ENCODE data around the gene MAP1B.

MAP1B gene

DNA sequence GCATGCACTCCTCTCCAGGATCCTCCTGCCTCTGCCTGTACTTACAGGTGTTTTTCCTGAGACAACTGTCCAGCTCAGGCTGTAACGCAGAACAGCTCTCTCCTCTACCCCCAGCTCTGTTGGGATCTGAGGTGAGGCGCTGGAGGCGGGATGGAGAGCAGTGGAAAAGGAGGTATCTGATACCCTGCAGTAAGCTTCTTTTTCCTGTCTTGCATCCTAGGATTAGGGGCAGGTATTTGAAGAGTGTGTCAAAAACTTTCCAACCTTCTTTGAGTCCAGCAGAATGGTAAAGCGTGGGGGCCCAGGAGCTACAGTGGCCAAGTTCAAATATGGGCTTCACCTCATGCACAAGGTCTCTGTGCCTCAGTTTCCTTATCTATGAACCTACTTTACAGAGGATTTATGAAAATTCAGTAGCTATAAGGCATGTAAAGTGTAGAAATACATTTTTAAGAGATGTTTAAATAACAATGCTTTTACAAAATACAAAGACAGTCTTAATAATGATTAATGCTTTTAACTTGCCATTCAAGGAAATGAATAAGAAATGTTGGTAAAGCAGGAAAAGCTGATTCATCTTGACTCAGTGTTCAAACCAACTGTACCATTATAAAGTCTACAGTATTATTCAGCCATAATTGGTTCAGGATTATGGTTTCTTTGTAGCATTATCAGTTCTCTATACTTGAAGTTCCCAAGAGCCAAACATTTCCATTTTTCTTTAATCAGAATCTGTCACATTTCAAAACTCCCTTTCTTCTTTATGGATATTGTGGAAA is 26.1 kb downstream of the MAP1B start:
- DNase-seq (ENCODE audit: low spot score), result peak; percentile 12

DNA sequence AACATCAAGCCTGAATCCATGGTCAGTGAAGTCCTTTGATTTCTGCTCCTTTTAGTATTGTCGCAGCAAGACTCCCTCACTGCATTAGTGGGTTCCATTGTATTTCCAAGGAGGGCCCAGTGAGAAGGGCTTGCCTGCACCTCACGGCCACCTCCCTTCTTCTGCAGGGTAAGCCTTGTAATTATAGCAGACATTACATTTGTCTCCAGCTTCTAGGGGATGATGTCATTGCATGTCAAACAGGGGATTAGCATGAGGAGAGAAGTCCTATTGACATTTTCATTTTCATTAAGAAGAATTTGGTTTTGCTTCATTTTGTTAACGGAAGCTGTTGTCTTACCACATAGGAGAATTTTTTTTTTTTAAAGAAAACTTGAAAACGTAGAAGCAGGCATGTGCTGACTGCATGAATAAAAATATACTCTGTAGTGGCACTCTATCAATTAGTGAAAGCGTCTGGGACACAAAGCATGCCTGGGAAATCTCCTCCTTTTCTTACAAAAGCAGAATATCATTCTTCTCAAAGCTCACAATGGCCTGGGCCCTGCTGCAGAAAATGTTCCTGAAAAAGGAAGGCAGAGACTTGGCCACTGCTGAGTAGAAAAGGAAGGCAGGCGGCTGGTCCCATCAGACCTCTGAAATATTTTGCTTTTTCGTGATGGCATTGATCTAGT is 27.1 kb downstream of the MAP1B start:
- no peak for DNase-seq (ENCODE audit: low spot score)

DNA sequence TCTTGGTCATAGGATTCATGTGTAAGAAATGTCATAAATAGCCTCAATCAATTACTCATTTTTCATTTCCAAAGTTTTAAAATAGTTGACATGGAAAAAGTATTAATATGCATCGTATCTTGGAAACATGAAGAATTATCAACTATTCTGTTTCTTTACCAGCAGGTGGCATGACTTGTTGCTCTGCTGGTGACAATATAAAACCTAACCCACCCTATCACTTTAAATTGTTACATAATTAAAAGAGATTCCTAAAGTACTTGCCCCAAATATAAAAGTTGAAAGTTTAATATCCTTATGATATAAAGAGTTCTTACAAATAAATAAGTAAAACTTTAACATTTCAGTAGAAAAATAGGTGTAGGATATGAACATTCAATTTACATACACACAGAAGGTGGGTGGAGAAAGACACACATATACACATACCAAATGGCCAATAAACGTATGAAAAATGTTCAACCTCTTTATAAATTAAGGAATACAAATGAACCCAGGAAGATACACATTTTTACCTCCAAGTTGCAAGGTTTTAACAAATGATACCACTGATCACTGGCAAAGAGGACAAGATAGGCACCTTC is 30.6 kb downstream of the MAP1B start:
- no peak for DNase-seq (ENCODE audit: low spot score)

DNA sequence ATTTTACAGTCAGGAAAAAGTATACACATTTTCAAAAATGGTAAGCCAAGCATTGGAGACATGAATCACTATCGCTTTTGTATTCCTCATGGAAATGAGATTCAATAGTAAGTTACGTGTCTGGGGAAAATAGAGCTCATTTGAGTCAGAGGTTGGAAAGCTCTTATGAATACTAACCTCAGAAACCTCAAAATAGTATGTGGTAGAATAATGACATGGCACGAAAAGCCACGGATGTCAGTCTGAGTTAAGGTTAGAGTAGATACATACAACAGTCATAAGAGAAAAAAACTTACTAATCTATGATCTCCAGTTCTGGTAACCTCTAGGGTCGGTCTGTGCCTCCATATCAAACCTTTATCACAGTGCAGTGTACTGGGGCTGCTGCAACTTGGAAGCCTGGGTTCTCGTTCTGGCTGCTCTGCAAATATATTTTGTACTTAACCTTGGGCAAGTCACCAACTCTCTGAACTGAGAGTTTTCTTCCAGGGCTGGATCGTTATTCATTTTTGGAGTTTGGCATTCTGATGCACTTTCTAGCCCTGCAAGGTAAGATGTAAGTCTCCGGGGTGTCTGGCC is 31.8 kb downstream of the MAP1B start:
- peak; percentile 68 for DNase-seq (ENCODE audit: low spot score)

DNA sequence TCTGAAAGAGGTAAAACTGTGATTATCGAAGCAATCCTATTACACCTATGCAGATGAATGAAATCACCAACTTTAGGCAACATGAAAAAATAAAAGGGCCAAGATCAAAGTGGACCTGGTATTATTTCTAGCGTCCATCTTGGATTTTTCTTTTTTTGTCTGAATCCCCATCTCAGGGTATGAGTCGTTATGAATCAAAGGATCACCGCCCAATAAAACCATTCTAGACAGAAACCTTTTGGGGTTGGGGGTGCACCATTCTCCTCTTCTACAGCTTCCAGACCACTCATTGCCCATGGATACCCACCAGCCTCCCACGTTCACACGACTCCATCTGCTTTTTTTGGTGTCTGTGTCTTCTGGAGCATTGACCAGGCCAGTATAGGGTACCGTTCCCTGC is 33.4 kb downstream of the MAP1B start:
- DNase-seq (ENCODE audit: low spot score), result no peak

DNA sequence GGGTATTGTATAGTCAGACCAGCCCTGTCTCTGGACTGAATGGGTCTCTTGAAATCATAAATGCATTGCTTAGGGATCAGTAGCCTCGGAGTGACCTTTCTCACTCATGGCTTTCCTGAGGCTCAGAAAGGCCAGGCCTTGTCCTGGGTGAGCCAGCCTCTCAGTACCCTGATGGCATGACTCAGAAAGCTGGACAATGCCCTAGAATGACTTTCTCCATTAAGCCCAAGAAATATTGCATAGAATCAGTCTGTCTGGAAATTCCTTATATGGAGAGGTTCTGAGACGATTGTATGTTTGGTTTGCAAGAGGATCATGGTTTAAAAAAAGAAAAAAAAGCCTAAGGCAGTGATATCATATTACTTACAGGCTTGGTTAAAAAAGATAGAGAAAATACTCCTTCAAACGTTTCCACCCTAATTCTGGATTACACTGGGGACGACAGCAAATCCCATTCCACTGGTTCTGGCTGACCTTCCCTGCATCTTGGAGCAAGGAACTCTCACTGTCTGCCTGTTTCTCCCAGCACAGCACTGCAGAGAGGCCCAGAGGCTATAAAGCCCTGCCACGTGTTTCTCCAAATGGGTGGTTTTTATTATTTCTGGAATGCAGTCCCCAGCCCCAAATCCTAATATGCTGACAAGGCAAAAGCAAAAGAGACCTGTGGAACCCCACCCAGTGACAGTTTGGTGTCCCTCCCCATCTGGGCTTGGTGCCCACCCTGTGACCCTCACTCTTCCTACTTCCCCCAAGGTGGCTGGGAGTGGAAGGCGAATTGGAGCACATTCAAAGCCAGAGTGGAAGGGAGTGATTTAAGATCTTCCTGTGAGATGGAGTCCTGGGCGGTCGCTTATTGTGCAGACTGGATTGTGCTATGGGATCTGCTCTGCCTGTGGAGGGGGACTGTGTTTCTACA is 34.4 kb downstream of the MAP1B start:
- peak; percentile 79 for DNase-seq (ENCODE audit: low spot score)

DNA sequence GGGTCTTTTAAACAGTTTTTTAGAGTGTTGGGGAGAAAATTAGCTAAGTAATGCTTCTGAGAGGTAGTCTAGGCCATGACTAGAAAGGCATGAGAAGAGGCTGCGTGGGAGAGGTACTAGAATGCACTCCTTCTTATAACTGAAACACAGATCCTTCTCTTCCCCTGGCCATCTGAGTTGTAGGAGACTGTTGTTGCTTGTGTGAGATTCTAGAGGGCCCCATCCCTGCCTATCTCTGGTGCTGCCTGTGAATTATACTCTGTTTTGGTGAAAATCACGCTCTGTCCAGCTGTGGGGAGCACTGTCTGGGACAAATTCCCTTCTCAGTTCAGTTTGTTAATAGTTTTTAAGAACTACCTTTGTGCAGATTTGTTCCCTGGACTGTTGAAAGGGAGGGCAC is 37.5 kb downstream of the MAP1B start:
- DNase-seq (ENCODE audit: low spot score), result no peak

DNA sequence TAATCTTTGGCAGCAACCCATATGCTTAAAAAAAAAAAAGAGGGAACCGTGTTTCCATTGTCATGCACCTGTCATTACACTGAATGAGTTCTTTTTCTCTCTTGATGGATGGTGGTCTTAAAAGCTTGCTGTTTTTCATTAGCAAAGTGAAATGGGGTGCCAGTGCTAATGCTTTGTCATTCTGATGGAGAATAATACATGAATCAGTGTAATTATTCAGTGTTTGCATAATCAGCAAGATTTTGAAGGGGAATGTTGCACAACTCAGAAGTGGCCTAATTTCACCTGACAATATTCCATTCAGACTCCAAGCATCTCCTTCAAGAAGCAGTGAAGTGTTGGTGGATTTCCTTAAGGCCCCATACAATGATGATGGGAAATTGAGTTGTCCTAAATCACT is 38.1 kb downstream of the MAP1B start:
- DNase-seq (ENCODE audit: low spot score), result no peak

DNA sequence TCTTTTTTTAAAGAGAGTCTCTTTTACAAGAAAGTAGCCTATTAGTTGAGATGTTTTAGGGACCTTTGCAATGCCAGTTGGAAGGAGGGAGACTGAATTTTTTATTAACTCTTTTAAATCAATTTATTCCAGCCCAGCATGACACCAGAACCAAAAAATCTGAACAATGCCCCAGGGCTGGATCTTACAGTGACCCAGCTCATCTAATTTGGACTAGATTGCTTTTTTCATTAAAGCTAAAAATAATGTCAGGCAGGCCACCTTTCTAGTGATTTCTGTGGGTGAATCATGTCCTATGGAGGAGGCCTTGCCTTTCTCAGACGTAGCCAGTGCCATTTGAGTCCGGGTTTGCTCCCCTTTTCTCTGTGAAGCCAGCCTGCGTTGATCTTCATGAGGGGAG is 38.8 kb downstream of the MAP1B start:
- DNase-seq (ENCODE audit: low spot score), result no peak

DNA sequence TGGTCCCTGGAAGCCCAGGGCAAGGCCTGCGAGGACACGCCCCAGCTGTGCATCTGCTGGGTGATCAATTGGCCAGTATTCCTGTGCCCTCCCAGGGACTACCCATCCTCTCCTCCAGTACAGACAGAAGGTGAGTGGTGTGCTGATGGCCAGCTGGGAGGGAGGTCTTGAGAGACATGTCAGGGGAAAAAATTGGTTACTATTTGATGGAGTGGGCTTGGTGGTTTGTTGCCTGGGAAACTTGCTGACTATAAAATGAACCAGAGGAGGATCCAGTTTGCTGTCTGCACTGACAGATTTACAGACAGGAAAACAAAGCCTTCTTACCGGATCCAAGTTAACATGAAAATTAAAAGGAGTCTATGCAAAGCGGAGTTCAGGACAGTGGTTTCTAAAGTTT is 40.3 kb downstream of the MAP1B start:
- DNase-seq (ENCODE audit: low spot score), result no peak

DNA sequence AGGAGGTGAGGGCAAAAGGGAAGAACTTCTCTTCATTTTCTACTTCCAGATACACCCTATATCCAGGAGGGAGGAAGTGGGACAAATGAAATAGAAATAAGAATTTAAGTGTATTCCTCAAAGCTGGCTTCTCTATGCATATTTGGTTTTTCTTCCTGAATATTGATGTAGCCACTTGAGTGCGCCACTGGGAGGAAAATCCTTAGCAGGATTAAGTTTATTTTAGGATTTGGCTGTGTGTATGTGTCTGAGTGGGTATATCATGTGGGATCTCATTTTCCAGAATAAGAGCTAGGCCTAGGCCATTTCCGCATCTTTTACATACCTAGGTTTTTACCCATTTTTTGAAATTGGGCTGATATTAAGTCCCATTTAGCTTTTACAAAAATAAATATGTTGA is 42.5 kb downstream of the MAP1B start:
- no peak for DNase-seq (ENCODE audit: low spot score)

DNA sequence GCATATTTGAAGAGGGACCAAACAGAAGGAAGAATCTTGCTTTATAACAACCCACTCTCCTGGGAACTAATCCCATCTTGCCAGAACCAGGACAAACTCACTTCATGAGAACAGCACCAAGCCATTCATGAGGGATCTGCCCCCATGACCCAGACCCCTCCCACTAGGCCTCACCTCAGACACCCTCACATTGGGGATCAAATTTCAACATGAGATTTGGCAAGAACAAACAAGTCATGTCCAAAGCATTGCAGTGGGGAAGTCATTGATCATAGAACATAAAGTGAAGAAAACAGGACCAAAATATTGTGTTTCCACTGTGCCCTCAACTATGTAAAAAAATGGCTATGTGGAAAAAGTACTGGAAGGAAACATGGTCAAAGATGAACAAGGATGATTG is 43.9 kb downstream of the MAP1B start:
- no peak for DNase-seq (ENCODE audit: low spot score)

DNA sequence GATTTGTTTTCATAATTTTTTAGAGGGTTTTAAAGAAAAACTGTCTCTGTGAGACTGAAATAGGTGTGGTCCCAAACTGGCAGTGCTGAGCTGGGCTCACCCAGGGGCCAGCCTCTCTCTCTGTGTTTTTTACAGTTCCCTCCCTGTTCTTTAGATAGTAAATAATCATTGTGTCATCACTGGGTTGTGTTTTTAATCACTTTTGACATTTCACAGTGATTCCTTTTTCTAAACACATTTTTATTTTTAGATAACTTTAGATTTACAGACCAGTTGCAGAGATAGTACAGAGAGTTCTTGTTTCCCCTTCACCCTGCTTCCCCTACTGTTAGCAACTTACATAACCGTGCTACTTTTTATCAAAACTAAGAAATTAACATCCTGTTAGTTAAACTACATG is 44.4 kb downstream of the MAP1B start:
- no peak for DNase-seq (ENCODE audit: low spot score)

DNA sequence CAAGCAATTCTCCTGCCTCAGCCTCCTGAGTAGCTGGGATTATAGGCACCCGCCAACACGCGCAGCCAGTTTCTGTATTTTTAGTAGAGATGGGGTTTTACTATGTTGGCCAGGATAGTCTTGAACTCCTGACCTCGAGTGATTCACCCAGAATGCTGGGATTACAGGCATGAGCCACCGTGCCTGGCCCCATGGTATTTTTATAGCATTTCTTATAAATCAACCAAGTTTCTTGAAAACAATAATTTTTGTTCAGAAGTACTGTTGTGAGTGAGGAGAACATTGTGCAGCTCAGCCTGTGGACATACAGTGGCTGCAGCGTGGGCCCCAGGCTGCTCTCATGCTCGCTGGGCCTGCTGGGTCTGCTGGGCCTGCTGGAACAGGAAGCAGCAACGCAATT is 45.3 kb downstream of the MAP1B start:
- DNase-seq (ENCODE audit: low spot score), result no peak

DNA sequence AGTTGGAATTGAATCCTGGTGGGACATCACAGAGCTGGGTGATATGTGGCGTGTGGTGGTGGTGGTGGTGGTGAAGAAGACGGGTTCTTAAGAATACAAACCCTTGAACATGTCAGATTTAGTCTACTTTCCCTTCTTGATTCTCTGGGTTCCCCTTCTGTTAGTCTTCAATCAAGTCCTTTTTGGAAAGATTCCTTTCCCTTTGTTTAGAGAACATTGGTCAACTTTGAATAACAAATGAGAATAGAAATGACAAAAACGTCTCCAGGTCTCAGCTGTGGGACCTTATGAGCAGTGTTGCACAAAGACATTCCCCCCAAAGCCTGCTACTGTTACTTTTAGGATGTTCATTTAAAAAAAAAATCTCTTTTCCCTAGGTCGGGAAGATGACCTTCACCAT is 46.3 kb downstream of the MAP1B start:
- no peak for DNase-seq (ENCODE audit: low spot score)

DNA sequence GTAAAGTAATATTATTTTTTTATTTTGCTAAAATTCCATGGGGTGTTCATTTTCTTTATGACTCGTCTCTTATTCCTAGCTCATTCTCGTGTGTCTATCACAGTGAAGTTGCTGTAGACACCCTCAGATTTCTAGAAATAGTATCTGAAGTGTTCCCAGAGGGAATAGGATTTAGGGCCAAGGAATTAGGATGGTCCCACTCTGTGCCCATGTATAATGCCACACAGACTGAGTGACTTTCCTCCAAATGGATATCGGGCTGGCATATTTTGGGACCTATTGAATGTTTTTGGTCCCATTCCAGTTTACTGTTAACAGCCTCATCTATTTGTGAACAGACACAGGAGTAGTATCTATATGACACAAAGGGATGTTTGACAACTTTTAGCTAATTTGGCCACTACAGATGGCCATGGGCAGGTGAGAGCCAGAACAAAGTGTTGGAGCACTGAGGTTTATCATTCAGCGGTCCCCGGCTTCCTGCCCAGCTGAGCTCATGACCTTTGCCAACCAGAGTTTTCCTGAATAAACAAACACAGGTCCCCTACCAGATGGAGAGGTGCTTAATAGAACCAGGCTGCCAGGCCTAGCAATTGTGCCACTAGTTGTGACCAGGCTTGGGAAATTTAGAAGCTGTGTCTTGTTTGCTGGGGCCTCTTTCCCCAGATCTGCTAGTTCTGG is 46.9 kb downstream of the MAP1B start:
- no peak for DNase-seq (ENCODE audit: low spot score)

DNA sequence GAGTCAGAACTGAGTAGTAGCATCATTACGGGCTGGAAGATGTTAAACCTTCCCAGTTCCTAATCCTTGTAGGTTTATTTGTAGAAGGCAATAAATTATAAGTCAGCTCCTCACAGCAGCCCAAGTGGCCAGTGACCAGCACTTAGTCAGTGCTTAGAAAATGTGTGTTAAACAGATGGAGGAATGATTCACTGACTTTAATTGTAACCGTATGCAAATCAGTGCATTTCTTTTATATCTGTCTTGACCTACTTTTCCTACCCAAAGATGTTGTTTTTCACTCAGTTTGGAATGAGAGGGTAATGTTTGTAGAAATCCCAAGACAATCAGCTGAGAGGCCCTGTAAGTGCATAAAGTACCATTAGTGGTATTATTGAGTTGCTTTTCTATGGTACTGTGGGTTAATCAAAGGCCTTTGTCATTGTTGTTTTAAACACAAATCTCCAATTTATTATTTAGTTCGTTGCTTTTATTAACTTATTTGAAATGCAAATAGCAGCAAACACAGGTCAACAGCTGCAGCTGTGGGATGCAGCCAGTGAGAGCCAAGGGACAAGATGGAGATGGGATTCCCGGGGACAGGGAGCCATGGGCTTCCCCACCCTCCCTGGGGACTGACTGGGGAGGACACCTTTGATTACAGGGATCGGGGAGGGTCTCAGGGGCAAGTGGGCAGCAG is 49.8 kb downstream of the MAP1B start:
- DNase-seq (ENCODE audit: low spot score), result peak; percentile 86

DNA sequence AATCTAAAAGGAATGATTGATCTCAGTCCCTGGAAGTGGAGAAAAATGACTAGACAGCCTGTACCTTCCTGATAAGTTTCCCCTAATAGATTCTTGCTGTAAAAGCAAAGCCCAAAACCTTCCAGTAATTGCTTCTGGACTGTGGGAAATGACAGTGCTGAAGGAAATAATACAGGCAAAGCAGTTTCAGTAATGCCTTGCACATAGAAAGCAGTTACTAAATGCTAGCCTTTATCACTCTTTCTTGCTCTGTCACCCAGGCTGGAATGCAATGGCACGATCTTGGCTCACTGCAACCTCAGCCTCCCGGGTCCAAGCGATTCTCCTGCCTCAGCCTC is 50.3 kb downstream of the MAP1B start:
- no peak for DNase-seq (ENCODE audit: low spot score)

DNA sequence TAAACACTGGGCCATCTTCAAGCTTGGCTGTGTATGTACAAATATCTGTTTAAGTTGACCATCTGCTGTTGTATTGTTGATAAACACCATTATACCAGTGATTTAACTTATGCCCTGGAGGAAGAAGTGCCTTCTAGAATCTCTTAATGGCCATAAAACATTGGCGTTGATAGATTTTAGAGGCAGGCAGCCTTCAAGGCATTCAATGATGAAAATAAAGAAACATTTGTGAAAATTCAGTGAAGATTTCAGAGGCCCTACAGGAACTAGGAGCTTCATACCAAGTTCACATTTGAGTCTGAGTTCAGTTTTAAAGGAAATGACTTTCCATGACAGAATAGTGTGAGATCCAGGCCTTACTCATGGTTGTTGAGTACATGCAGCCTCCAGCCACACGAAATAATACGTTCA is 52.2 kb downstream of the MAP1B start:
- DNase-seq (ENCODE audit: low spot score), result no peak

DNA sequence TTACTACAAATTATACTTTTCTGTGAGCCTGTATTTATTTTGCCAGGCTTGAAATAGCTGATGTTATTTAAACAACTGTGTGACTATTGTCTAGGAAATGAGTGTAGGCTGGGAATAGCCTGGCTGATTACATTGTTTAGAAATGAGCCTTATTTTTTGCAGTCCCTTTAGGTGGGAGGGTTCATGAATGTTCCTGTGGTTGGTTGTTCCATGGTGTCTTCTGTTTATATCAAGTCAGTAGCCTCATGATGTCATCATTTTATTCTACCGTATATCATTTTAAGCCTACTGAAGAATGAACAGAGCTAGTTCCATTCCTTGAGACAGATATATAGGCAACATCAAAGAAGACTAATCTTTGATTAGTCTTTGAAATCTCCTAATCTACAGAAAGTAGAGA is 53.1 kb downstream of the MAP1B start:
- DNase-seq (ENCODE audit: low spot score), result peak; percentile 49

DNA sequence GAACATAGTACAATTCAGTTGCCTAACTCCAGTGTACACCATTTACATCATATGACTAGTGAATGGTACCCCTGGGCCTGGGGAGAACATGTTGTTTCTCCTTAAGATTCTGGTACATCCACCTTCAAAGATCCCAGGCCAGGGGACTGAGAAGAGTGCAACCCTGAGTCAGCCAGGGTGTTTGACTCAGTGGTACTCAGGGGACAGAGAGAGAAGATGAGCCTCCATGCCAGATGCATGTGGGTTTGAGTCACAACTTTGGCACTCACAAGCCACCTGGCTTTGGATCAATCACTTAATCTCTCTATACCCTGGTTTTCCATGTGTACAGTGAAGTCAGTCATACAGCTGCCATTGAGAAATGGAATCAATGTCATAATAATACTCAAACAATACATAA is 53.7 kb downstream of the MAP1B start:
- no peak for DNase-seq (ENCODE audit: low spot score)

All from AG08395 (cell line).